Measurements from ENCODE around the gene GLP2R. TPM values are rescaled to one million over a fixed set of nuclear protein-coding genes. Genes with fewer than 3 reads are reported as not detected.

Gene GLP2R
- total and polyA plus RNA-seq, 2 of the 13 experiments (the other 11 are each of a cell fraction or from before 2014, with no cell fraction given): 0.65 to 1.4 TPM

GRCh38 chr17:9776911-9777310 lies 48.8 kb upstream of the GLP2R start:
- intact Hi-C loops (cut with micrococcal nuclease; ENCODE audit: unreplicated experiment): no loop called here
- H3K27me3 ChIP-seq (ENCODE audit: control insufficient read depth in 1 of 2, insufficient read depth in 2 of 2, low read length in 2 of 2): peaks cover 3 to 56% of the 10 kb centered on the region in 2 experiments; a peak in 2 of 5 replicates
- no peak for DNase-seq (ENCODE audit: low spot score)
- no peak for ATAC-seq
- no peak overlapping the region for H3K9ac ChIP-seq (ENCODE audit: insufficient read depth, low read depth, low read length)
- no peak for FAIRE-seq
- BruUV-seq (replicated peaks): no TSS peak
- H3K4me1 ChIP-seq (ENCODE audit: insufficient read depth, low read length): no peaks in the 10 kb centered on the region
- no peaks in the 10 kb centered on the region for H3K36me3 ChIP-seq (replicated peaks in 1 of 2; ENCODE audit: control insufficient read depth in 1 of 2, insufficient read depth in 2 of 2, low read length in 2 of 2)
- TF ChIP-seq ZNF83 (CRISPR knock-in tag; IDR thresholded peaks at IDR 0.05; ENCODE audit: borderline replicate concordance): no peak
- TF ChIP-seq RFX1 (IDR thresholded peaks at IDR 0.05): no peak
- TF ChIP-seq, protein P1, sequence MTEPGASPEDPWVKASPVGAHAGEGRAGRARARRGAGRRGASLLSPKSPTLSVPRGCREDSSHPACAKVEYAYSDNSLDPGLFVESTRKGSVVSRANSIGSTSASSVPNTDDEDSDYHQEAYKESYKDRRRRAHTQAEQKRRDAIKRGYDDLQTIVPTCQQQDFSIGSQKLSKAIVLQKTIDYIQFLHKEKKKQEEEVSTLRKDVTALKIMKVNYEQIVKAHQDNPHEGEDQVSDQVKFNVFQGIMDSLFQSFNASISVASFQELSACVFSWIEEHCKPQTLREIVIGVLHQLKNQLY (CRISPR knock-in tag; IDR thresholded peaks at IDR 0.05): no peak
- no peak for TF ChIP-seq ZFP1 (CRISPR knock-in tag; IDR thresholded peaks at IDR 0.05)
- TF ChIP-seq ZSCAN22 (CRISPR knock-in tag; IDR thresholded peaks at IDR 0.05): no peak
- TF ChIP-seq FOXA1 (IDR thresholded peaks at IDR 0.05): no peak
- TF ChIP-seq FOXA1 (CRISPR knock-in tag; IDR thresholded peaks at IDR 0.05): no peak
- no peak for TF ChIP-seq GTF3A (CRISPR knock-in tag; conservative IDR thresholded peaks at IDR 0.05)
- TF ChIP-seq ZNF550 (CRISPR knock-in tag; IDR thresholded peaks at IDR 0.05; ENCODE audit: borderline replicate concordance): no peak
- TF ChIP-seq ZNF782 (CRISPR knock-in tag; IDR thresholded peaks at IDR 0.05; ENCODE audit: borderline replicate concordance): no peak
- no peak for TF ChIP-seq XRCC5 (optimal IDR thresholded peaks at IDR 0.05; ENCODE audit: low read length)
- CTCF ChIA-PET (ENCODE audit: low intra/inter-chr PET ratio, low total read pairs): no interaction called here
- H2AFZ ChIP-seq (ENCODE audit: low read length): no peak overlapping the region
- H3K27ac ChIP-seq (ENCODE audit: extremely low read length, insufficient read depth, low read length): no peak overlapping the region
- POLR2A ChIA-PET: no interaction called here
- H3K79me2 ChIP-seq (ENCODE audit: insufficient read depth, low read length): no peaks in the 10 kb centered on the region
- H4K20me1 ChIP-seq (ENCODE audit: insufficient read depth, low read length): no peaks in the 10 kb centered on the region
- WGBS (ENCODE audit: low lambda C conversion rate): 54% methylated on average over 9 of the region's 9 CpGs
- no peaks in the 10 kb centered on the region for H3K9me3 ChIP-seq (ENCODE audit: low read length)
- H3K4me3 ChIP-seq (replicated peaks in 1 of 3; ENCODE audit: insufficient read depth in 1 of 3, low read depth in 2 of 3, low read length in 3 of 3): no peak overlapping the region
- no peak overlapping the region for H3K4me2 ChIP-seq (ENCODE audit: low read depth, low read length)
- in situ Hi-C loops (cut with HindIII; ENCODE audit: extremely low pct_ligation_motif_present, low pct_unique_long_range_greater_than_20kb): no loop called here

DNA sequence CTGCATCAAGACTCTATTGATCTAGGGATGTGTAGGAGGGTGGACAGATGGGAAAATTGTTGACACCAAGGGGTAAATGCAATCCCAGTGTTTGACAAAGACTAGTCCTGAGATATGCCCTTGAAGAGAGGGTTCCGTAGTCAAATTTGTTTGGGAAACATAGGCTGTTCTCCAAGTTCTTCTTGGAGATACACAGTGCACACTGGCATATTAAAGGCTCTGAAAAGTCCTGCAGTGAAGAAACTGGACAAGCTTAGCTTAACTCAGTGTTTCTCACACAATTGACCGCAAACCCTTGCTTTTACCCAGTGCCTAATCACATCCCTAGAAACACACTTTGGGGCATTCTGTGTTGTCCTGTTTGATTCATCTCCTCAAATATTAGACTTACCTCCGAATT lies 45.2 kb upstream of the GLP2R start:
- H3K79me2 ChIP-seq (ENCODE audit: insufficient read depth, low read length): no peaks in the 10 kb centered on the region
- 22% methylated on average over 3 of the region's 3 CpGs for WGBS (ENCODE audit: low lambda C conversion rate)
- H2AFZ ChIP-seq (ENCODE audit: low read length): no peak overlapping the region
- ATAC-seq (no peak), FAIRE-seq (no peak), DNase-seq (ENCODE audit: low spot score) (no peak)
- H3K27ac ChIP-seq (ENCODE audit: extremely low read length, insufficient read depth, low read length): no peak overlapping the region
- no peak overlapping the region for H3K4me3 ChIP-seq (replicated peaks in 1 of 3; ENCODE audit: insufficient read depth in 1 of 3, low read depth in 2 of 3, low read length in 3 of 3)
- no peaks in the 10 kb centered on the region for H3K9me3 ChIP-seq (ENCODE audit: low read length)
- no peak overlapping the region for H3K9ac ChIP-seq (ENCODE audit: insufficient read depth, low read depth, low read length)
- no peaks in the 10 kb centered on the region for H3K36me3 ChIP-seq (replicated peaks in 1 of 2; ENCODE audit: control insufficient read depth in 1 of 2, insufficient read depth in 2 of 2, low read length in 2 of 2)
- peaks cover 0 to 53% of the 10 kb centered on the region in 2 experiments; a peak in 4 of 5 replicates for H3K27me3 ChIP-seq (ENCODE audit: control insufficient read depth in 1 of 2, insufficient read depth in 2 of 2, low read length in 2 of 2)
- POLR2A ChIA-PET: no interaction called here
- H3K4me1 ChIP-seq (ENCODE audit: insufficient read depth, low read length): no peaks in the 10 kb centered on the region
- no peak overlapping the region for H3K4me2 ChIP-seq (ENCODE audit: low read depth, low read length)
- no TSS peak for BruUV-seq (replicated peaks)
- no peaks in the 10 kb centered on the region for H4K20me1 ChIP-seq (ENCODE audit: insufficient read depth, low read length)
- intact Hi-C loops (cut with micrococcal nuclease; ENCODE audit: unreplicated experiment) (no loop called here), in situ Hi-C loops (cut with HindIII; ENCODE audit: extremely low pct_ligation_motif_present, low pct_unique_long_range_greater_than_20kb) (no loop called here)
- CTCF ChIA-PET (ENCODE audit: low intra/inter-chr PET ratio, low total read pairs): no interaction called here
- TF ChIP-seq ARNT (IDR thresholded peaks at IDR 0.05): no peak
- TF ChIP-seq MIER3 (CRISPR knock-in tag; IDR thresholded peaks at IDR 0.05; ENCODE audit: borderline replicate concordance): no peak
- no peak for TF ChIP-seq DPF2 (CRISPR knock-in tag; IDR thresholded peaks at IDR 0.05; ENCODE audit: borderline replicate concordance, low read depth)
- no peak for TF ChIP-seq ZNF333 (CRISPR knock-in tag; IDR thresholded peaks at IDR 0.05; ENCODE audit: borderline replicate concordance)
- no peak for TF ChIP-seq CENPT (CRISPR knock-in tag; IDR thresholded peaks at IDR 0.05; ENCODE audit: low read depth)
- TF ChIP-seq KLF11 (CRISPR knock-in tag; IDR thresholded peaks at IDR 0.05): no peak
- TF ChIP-seq TRIM24 (CRISPR knock-in tag; IDR thresholded peaks at IDR 0.05): no peak
- TF ChIP-seq PAF1 (CRISPR knock-in tag; IDR thresholded peaks at IDR 0.05): no peak
- TF ChIP-seq NCOA2 (CRISPR knock-in tag; IDR thresholded peaks at IDR 0.05): no peak
- TF ChIP-seq ZSCAN12 (CRISPR knock-in tag; IDR thresholded peaks at IDR 0.05): no peak
- TF ChIP-seq ETV6 (CRISPR knock-in tag; conservative IDR thresholded peaks at IDR 0.05): no peak
- TF ChIP-seq SALL2 (CRISPR knock-in tag; IDR thresholded peaks at IDR 0.05): no peak
